Panc1 (cell line): Measurements from ENCODE around the gene SLC45A1. TPM values are rescaled to one million over a fixed set of nuclear protein-coding genes. Genes with fewer than 3 reads are reported as not detected.

Source experiments
- ATAC-seq: fragments of 200-7000 bp; cut with Tn5 transposase; 2 replicates; pipeline ENCODE4 v1.9.1; 2020; ENCODE audit warnings: mild to moderate bottlenecking, moderate library complexity
- BruUV-seq: library from RNA; stranded (reverse); fragments of 400-500 nt; replicated peaks from 2 replicates; lab custom pipeline; 2021; lab: Mats Ljungman, UMichigan
- CTCF ChIA-PET: fragments of 300-600 bp; sonication (Branson Sonifier 250); formaldehyde crosslinking; loops from one replicate; lab custom pipeline; 2022; ENCODE audit warnings: antibody characterized with exemption; lab: Charles Lee
- POLR2A ChIA-PET: fragments of 300-600 bp; sonication (Branson Sonifier 250); formaldehyde crosslinking; loops from one replicate; lab custom pipeline; 2022; ENCODE audit warnings: antibody characterized with exemption; lab: Charles Lee
- DNase-seq: peaks from one replicate; pipeline ENCODE4 v3.0.0-alpha.2; 2010; ENCODE audit warnings: low read depth, low spot score
- H3K27ac ChIP-seq: 2 replicates; pipeline ENCODE4 v1.5.1; 2011; ENCODE audit warnings: mild to moderate bottlenecking, low read length, inconsistent platforms
- H3K27me3 ChIP-seq: fragments of 200-500 bp; sonication (Bioruptor generic); 2 replicates; pipeline ENCODE4 v1.6.0; 2014; ENCODE audit warnings: low read length, inconsistent platforms; ENCODE audit not compliant: control insufficient read depth, insufficient read depth
- H3K36me3 ChIP-seq: fragments of 200-500 bp; sonication (Bioruptor generic); 2 replicates; pipeline ENCODE4 v1.5.1; 2014; ENCODE audit warnings: inconsistent platforms, mild to moderate bottlenecking, low read length, moderate library complexity; ENCODE audit not compliant: control insufficient read depth, insufficient read depth
- H3K4me1 ChIP-seq: 2 replicates; pipeline ENCODE4 v1.5.1; 2011; ENCODE audit warnings: inconsistent platforms, mild to moderate bottlenecking, low read length, moderate library complexity; ENCODE audit not compliant: control insufficient read depth, insufficient read depth
- H3K4me3 ChIP-seq, 2 experiments: 2 replicates each; pipeline ENCODE4 v1.5.1; 2011 to 2012; ENCODE audit warnings: low read depth in 2 of 2, low read length in 2 of 2, mild to moderate bottlenecking in 2 of 2, inconsistent platforms in 1 of 2, moderate library complexity in 1 of 2
- H3K9me3 ChIP-seq: fragments of 200-500 bp; sonication (Bioruptor generic); 2 replicates; pipeline ENCODE4 v1.5.1; 2014; ENCODE audit warnings: low read depth, mild to moderate bottlenecking, inconsistent platforms, low read length, moderate library complexity; ENCODE audit not compliant: control insufficient read depth, insufficient read depth
- POLR2AphosphoS5 ChIP-seq: IDR thresholded peaks from 2 replicates; pipeline ENCODE4 v1.6.1; 2012; ENCODE audit warnings: mild to moderate bottlenecking, low read depth, low read length, moderate library complexity
- SIN3A ChIP-seq: IDR thresholded peaks from 2 replicates; pipeline ENCODE4 v1.6.1; 2012; ENCODE audit warnings: low read depth, mild to moderate bottlenecking, low read length, moderate library complexity, borderline replicate concordance; ENCODE audit not compliant: insufficient read depth
- TCF7L2 ChIP-seq: IDR thresholded peaks from 2 replicates; pipeline ENCODE4 v1.6.1; 2011; ENCODE audit warnings: mild to moderate bottlenecking, low read depth, low read length, inconsistent platforms
- in situ Hi-C: cut with HindIII; loops from 2 replicates; pipeline ENCODE4 v1.10.0; 2016; ENCODE audit warnings: low sequenced_read_pairs, low pct_unique_long_range_greater_than_20kb
- intact Hi-C: fragments of 100-400 bp; cut with micrococcal nuclease; formaldehyde crosslinking; loops from one replicate; pipeline ENCODE4 v1.10.0; 2022; ENCODE audit not compliant: unreplicated experiment
- total RNA-seq: library from RNA; stranded (reverse); gene quantifications from one replicate; pipeline ENCODE4 v1.2.1, GENCODE V29; 2021; ENCODE audit not compliant: unreplicated experiment
- TF ChIP-seq, protein P1 (sequence below), 2 experiments: IDR thresholded peaks; 2 replicates each; pipeline ENCODE4 v1.6.1; 2011 to 2012; ENCODE audit warnings: low read depth in 2 of 2, control low read depth in 1 of 2, low read length in 1 of 2, mild to moderate bottlenecking in 1 of 2, moderate library complexity in 1 of 2; ENCODE audit not compliant: insufficient read depth in 1 of 2
- TF ChIP-seq, protein P2 (sequence below): fragments of 450-650 bp; IDR thresholded peaks from 2 replicates; pipeline ENCODE4 v1.5.1; 2017; ENCODE audit warnings: mild to moderate bottlenecking

The SLC45A1 gene
- total RNA-seq, 1 experiment from 2014 or later: 11.3 TPM

DNA sequence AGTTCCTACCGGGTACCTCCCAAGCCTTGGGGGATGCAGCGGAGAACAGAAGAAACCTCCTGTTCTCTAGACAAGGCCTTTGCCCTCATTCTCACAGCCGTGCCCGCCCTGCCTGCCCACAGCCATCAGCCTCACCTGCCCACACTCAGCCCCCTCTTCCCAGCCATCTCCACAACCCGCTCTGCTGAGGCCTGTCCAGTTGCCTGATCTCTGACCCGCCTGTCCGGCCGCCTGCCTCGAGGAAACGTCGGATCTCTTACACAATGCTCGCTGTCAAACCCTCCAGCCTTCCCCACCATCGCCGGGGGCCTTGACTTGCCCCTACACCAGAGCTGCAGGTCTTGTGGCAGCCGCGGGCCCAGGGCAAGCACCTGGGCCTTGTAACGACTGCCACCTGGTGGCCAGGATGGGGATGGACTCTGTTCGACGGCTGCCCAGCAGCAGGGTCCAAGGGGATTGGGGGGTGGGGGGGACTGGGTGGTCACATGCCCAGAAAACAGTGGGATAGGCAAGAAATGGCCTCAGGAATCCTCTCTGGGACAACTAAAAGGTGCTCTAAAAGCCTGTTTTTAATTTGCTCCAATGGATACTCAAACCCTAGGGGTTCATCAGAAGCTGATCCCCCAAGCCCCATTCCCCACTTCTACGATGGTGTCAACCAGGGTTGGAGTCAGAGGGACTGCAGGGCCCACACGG lies 31.0 kb downstream of the SLC45A1 start:
- no TSS peak for BruUV-seq
- H3K9me3 ChIP-seq: no peaks in the 10 kb centered on the region
- peaks cover 19% of the 10 kb centered on the region for H3K4me1 ChIP-seq
- CTCF ChIA-PET: interaction anchor here (0.6 to 1.0 kb wide), 4 partner anchors 9 to 405 kb away, joined by 3 to 5 read pairs (median 4); no protein-coding TSS in a partner anchor
- POLR2A ChIA-PET: no interaction called here
- TF ChIP-seq, protein P1, sequence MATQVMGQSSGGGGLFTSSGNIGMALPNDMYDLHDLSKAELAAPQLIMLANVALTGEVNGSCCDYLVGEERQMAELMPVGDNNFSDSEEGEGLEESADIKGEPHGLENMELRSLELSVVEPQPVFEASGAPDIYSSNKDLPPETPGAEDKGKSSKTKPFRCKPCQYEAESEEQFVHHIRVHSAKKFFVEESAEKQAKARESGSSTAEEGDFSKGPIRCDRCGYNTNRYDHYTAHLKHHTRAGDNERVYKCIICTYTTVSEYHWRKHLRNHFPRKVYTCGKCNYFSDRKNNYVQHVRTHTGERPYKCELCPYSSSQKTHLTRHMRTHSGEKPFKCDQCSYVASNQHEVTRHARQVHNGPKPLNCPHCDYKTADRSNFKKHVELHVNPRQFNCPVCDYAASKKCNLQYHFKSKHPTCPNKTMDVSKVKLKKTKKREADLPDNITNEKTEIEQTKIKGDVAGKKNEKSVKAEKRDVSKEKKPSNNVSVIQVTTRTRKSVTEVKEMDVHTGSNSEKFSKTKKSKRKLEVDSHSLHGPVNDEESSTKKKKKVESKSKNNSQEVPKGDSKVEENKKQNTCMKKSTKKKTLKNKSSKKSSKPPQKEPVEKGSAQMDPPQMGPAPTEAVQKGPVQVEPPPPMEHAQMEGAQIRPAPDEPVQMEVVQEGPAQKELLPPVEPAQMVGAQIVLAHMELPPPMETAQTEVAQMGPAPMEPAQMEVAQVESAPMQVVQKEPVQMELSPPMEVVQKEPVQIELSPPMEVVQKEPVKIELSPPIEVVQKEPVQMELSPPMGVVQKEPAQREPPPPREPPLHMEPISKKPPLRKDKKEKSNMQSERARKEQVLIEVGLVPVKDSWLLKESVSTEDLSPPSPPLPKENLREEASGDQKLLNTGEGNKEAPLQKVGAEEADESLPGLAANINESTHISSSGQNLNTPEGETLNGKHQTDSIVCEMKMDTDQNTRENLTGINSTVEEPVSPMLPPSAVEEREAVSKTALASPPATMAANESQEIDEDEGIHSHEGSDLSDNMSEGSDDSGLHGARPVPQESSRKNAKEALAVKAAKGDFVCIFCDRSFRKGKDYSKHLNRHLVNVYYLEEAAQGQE (IDR thresholded peaks at IDR 0.05; ENCODE audit: insufficient read depth in 1 of 2, low read depth in 2 of 2, low read length in 1 of 2): no peak
- TF ChIP-seq SIN3A: no peak
- TF ChIP-seq TCF7L2: no peak
- TF ChIP-seq POLR2AphosphoS5: peak; percentile 56; the same call in 1 of the 2 replicates
- TF ChIP-seq, protein P2, sequence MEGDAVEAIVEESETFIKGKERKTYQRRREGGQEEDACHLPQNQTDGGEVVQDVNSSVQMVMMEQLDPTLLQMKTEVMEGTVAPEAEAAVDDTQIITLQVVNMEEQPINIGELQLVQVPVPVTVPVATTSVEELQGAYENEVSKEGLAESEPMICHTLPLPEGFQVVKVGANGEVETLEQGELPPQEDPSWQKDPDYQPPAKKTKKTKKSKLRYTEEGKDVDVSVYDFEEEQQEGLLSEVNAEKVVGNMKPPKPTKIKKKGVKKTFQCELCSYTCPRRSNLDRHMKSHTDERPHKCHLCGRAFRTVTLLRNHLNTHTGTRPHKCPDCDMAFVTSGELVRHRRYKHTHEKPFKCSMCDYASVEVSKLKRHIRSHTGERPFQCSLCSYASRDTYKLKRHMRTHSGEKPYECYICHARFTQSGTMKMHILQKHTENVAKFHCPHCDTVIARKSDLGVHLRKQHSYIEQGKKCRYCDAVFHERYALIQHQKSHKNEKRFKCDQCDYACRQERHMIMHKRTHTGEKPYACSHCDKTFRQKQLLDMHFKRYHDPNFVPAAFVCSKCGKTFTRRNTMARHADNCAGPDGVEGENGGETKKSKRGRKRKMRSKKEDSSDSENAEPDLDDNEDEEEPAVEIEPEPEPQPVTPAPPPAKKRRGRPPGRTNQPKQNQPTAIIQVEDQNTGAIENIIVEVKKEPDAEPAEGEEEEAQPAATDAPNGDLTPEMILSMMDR: peak; percentile 95
- H3K27me3 ChIP-seq: no peaks in the 10 kb centered on the region
- H3K4me3 ChIP-seq: no peak overlapping the region
- intact Hi-C loops (loop anchor here (5.0 kb wide), 1 partner anchor 372 kb away; no protein-coding TSS in a partner anchor), in situ Hi-C loops (no loop called here)
- no peak for DNase-seq
- peak; percentile 62 for ATAC-seq
- H3K36me3 ChIP-seq: peaks cover 3% of the 10 kb centered on the region; the same call in 1 of the 2 replicates
- peak overlapping the region; percentile 82 for H3K27ac ChIP-seq

DNA sequence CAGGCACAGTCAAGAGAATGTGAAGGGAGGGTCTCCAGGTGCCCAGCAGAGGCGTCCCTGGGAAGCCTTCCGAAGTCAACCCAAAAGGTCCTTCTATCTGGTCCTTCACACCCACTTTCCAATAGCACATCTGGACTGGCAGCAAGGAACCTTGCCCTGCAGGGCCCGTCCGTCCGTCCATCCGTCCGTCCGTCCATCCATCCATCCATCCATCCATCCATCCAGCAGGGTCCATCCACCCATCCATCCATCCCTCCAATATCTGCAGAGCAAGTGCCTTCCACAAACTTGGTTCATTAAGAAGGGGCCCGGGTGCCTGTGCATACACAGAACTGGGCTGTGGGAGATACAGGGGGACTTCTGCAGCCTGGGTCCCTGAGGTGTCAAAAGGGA lies 31.6 kb downstream of the SLC45A1 start:
- no TSS peak for BruUV-seq
- POLR2A ChIA-PET: no interaction called here
- DNase-seq (no peak), ATAC-seq (no peak)
- TF ChIP-seq POLR2AphosphoS5 (0 out of 2 replicates have a peak, but pooled peaks have one; percentile 0), TCF7L2 (no peak)
- no peak overlapping the region for H3K4me3 ChIP-seq
- no peaks in the 10 kb centered on the region for H3K9me3 ChIP-seq
- H3K4me1 ChIP-seq: peaks cover 14% of the 10 kb centered on the region
- H3K27me3 ChIP-seq: no peaks in the 10 kb centered on the region
- peaks cover 7% of the 10 kb centered on the region for H3K36me3 ChIP-seq
- CTCF ChIA-PET: interaction anchor here (0.6 to 1.0 kb wide), 3 partner anchors 9 to 369 kb away, joined by 3 to 5 read pairs (median 4); no protein-coding TSS in a partner anchor
- peak overlapping the region; percentile 82 for H3K27ac ChIP-seq
- intact Hi-C loops: loop anchor here (5.0 kb wide), 1 partner anchor 372 kb away; no protein-coding TSS in a partner anchor
- in situ Hi-C loops: no loop called here
